OCI-LY7 (cell line): ENCODE data around the gene WNT7B. TPM values are rescaled to one million over a fixed set of nuclear protein-coding genes. Genes with fewer than 3 reads are reported as not detected.

Experiments used
- BruUV-seq: library from RNA; stranded (reverse); fragments of 400-500 nt; replicated peaks from 2 replicates; lab custom pipeline; 2021; lab: Mats Ljungman, UMichigan
- CTCF ChIA-PET: fragments of 300-600 bp; sonication (Branson Sonifier 250); formaldehyde crosslinking; loops from one replicate; lab custom pipeline; 2022; ENCODE audit warnings: antibody characterized with exemption; ENCODE audit not compliant: unreplicated experiment; lab: Charles Lee
- POLR2A ChIA-PET: fragments of 300-600 bp; sonication (Branson Sonifier 250); formaldehyde crosslinking; loops from one replicate; lab custom pipeline; 2022; ENCODE audit warnings: antibody characterized with exemption; lab: Charles Lee
- DNase-seq: peaks from one replicate; pipeline ENCODE4 v3.0.0-alpha.2; 2015; ENCODE audit warnings: low spot score
- H2AFZ ChIP-seq: fragments of 200-600 bp; sonication (generic), shearing (Covaris generic); 2 replicates; pipeline ENCODE4 v1.6.1; 2014; ENCODE audit warnings: mild to moderate bottlenecking, antibody characterized with exemption, low read length, moderate library complexity
- H3K27ac ChIP-seq: fragments of 200-600 bp; sonication (generic); 2 replicates; pipeline ENCODE4 v1.5.1; 2014; ENCODE audit warnings: mixed run types, low read depth, mild to moderate bottlenecking, moderate library complexity, low read length, inconsistent platforms; ENCODE audit not compliant: poor library complexity, severe bottlenecking
- H3K36me3 ChIP-seq: fragments of 200-600 bp; sonication (generic); 2 replicates; pipeline ENCODE4 v1.6.1; 2014; ENCODE audit warnings: mild to moderate bottlenecking, antibody characterized with exemption, low read length, moderate library complexity, mixed read lengths; ENCODE audit not compliant: insufficient read depth
- H3K4me1 ChIP-seq: fragments of 200-600 bp; sonication (generic); 2 replicates; pipeline ENCODE4 v1.5.1; 2014; ENCODE audit warnings: mild to moderate bottlenecking, low read length; ENCODE audit not compliant: insufficient read depth, poor library complexity, severe bottlenecking
- H3K4me2 ChIP-seq: fragments of 200-600 bp; sonication (generic); 2 replicates; pipeline ENCODE4 v1.6.1; 2014; ENCODE audit warnings: mild to moderate bottlenecking, low read length
- H3K4me3 ChIP-seq: fragments of 200-600 bp; sonication (generic); 2 replicates; pipeline ENCODE4 v1.5.1; 2014; ENCODE audit warnings: mild to moderate bottlenecking, low read depth, low read length; ENCODE audit not compliant: poor library complexity, severe bottlenecking
- H3K79me2 ChIP-seq: fragments of 200-600 bp; sonication (generic); 2 replicates; pipeline ENCODE4 v1.6.1; 2016; ENCODE audit warnings: low read depth, mild to moderate bottlenecking, low read length, moderate library complexity, mixed read lengths; ENCODE audit not compliant: insufficient read depth
- H3K9me2 ChIP-seq: fragments of 200-600 bp; sonication (generic); 2 replicates; pipeline ENCODE4 v1.6.1; 2016; ENCODE audit warnings: mild to moderate bottlenecking, low read length, mixed read lengths; ENCODE audit not compliant: insufficient read depth
- H3K9me3 ChIP-seq: fragments of 200-600 bp; sonication (generic); 2 replicates; pipeline ENCODE4 v1.6.1; 2014; ENCODE audit warnings: mild to moderate bottlenecking, mixed run types, low read length, mixed read lengths
- H4K20me1 ChIP-seq: fragments of 200-600 bp; sonication (generic); 2 replicates; pipeline ENCODE4 v1.6.1; 2014; ENCODE audit warnings: mild to moderate bottlenecking, antibody characterized with exemption, low read length, moderate library complexity, mixed read lengths; ENCODE audit not compliant: insufficient read depth
- EZH2phosphoT487 ChIP-seq: fragments of 200-600 bp; sonication (generic); IDR thresholded peaks from 2 replicates; pipeline ENCODE4 v1.6.1; 2018; ENCODE audit warnings: low read depth, borderline replicate concordance, mild to moderate bottlenecking, mixed run types, antibody characterized with exemption, low read length, moderate library complexity, mixed read lengths
- intact Hi-C: fragments of 100-400 bp; cut with micrococcal nuclease; formaldehyde crosslinking; loops from one replicate; pipeline ENCODE4 v1.10.0; 2022; ENCODE audit not compliant: unreplicated experiment
- total RNA-seq, 2 experiments: library from RNA; depleted of rRNA in 1 of 2; stranded (reverse); fragments of >200 nt in 1 of 2; shearing (Covaris generic) in 1 of 2; gene quantifications; 2 replicates each; pipeline ENCODE4 v1.2.3, GENCODE V29; 2014 to 2022
- TF ChIP-seq, protein P1 (sequence below): fragments of 200-600 bp; sonication (generic); conservative IDR thresholded peaks from 2 replicates; pipeline ENCODE4 v1.5.1; 2014; ENCODE audit warnings: mild to moderate bottlenecking, antibody characterized with exemption, low read length, moderate library complexity, mixed read lengths

Gene WNT7B
- total RNA-seq, 2 experiments from 2014 or later: not detected

GRCh38 chr22:45962756-45963324 lies 14.1 kb downstream of the WNT7B start:
- Histone ChIP-seq H3K4me3 (no peak overlapping the region), H4K20me1 (no peaks in the 10 kb centered on the region), H3K9me3 (no peaks in the 10 kb centered on the region), H2AFZ (no peak overlapping the region), H3K4me2 (no peak overlapping the region), H3K79me2 (no peaks in the 10 kb centered on the region), H3K27ac (no peak overlapping the region), H3K36me3 (no peaks in the 10 kb centered on the region), H3K4me1 (no peaks in the 10 kb centered on the region), H3K9me2 (no peaks in the 10 kb centered on the region)
- BruUV-seq: no TSS peak
- DNase-seq: no peak
- TF ChIP-seq, protein P1, sequence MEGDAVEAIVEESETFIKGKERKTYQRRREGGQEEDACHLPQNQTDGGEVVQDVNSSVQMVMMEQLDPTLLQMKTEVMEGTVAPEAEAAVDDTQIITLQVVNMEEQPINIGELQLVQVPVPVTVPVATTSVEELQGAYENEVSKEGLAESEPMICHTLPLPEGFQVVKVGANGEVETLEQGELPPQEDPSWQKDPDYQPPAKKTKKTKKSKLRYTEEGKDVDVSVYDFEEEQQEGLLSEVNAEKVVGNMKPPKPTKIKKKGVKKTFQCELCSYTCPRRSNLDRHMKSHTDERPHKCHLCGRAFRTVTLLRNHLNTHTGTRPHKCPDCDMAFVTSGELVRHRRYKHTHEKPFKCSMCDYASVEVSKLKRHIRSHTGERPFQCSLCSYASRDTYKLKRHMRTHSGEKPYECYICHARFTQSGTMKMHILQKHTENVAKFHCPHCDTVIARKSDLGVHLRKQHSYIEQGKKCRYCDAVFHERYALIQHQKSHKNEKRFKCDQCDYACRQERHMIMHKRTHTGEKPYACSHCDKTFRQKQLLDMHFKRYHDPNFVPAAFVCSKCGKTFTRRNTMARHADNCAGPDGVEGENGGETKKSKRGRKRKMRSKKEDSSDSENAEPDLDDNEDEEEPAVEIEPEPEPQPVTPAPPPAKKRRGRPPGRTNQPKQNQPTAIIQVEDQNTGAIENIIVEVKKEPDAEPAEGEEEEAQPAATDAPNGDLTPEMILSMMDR: no peak
- TF ChIP-seq EZH2phosphoT487: no peak
- POLR2A ChIA-PET: no interaction called here
- intact Hi-C loops: no loop called here
- CTCF ChIA-PET: no interaction called here

DNA sequence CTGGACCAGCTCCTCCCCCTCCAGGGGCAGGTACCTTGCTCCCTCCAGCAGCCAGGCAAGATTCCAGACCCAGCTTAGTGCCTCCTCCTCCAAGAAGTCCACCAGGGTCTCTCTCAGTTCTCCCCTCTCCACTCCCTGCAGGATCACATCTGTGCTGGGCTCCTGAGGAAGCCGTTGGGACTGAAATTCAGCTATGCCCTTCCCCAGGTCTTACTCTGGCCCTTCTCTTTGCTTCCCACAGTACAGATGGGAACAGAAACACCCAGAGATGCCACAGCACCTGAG lies 14.6 kb downstream of the WNT7B start:
- no peaks in the 10 kb centered on the region for H3K9me2 ChIP-seq
- TF ChIP-seq EZH2phosphoT487: no peak
- TF ChIP-seq, protein P1: no peak
- no peak overlapping the region for H2AFZ ChIP-seq
- no peak overlapping the region for H3K27ac ChIP-seq
- CTCF ChIA-PET: no interaction called here
- no peaks in the 10 kb centered on the region for H4K20me1 ChIP-seq
- no peaks in the 10 kb centered on the region for H3K36me3 ChIP-seq
- H3K79me2 ChIP-seq: no peaks in the 10 kb centered on the region
- POLR2A ChIA-PET: no interaction called here
- H3K4me1 ChIP-seq: no peaks in the 10 kb centered on the region
- no TSS peak for BruUV-seq
- no peak for DNase-seq
- no peak overlapping the region for H3K4me2 ChIP-seq
- no peaks in the 10 kb centered on the region for H3K9me3 ChIP-seq
- no peak overlapping the region for H3K4me3 ChIP-seq
- intact Hi-C loops: no loop called here

DNA sequence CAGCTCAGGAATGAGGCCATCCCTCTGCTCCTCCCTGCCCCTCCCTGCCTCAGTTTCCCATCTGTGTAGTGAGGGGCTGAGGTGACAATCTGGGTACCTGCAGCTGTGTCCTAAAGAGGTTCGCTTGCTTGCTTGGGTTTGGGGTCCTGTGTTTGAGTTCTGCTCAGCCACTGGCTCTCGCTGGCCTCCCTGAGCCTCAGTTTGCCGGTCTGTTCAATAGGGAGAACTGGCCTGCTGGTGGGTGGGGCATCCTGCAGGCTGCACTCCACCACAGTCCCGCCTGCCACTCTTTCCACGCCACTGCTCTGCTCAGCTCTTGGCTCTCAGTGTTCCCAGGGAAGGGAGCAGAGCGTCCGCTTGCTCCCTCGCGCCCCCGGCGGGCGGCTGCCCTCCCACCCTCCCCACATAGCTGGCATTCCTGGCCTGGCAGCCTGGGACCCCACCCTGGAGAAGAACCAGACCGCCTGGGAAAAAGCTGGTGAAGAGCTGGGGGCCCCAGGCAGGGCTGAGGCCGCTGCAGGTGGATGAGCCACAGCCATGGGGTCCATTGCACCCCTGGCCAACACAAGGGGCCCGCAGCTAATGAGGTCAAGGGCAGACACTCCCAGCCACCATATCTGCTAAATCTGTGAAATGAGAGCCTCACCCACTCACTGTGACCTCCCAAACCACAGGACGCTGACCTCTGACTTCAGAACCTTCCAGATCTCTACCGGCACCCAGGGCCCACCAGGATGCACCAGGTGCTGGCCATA lies 15.1 kb downstream of the WNT7B start:
- BruUV-seq: no TSS peak
- no peaks in the 10 kb centered on the region for H3K9me3 ChIP-seq
- H3K79me2 ChIP-seq: no peaks in the 10 kb centered on the region
- H3K4me2 ChIP-seq: no peak overlapping the region
- H2AFZ ChIP-seq: no peak overlapping the region
- no peaks in the 10 kb centered on the region for H3K4me1 ChIP-seq
- no peaks in the 10 kb centered on the region for H4K20me1 ChIP-seq
- no peaks in the 10 kb centered on the region for H3K9me2 ChIP-seq
- H3K36me3 ChIP-seq: no peaks in the 10 kb centered on the region
- ChIA-PET POLR2A (no interaction called here), CTCF (no interaction called here)
- TF ChIP-seq, protein P1: no peak
- no peak for TF ChIP-seq EZH2phosphoT487
- no peak overlapping the region for H3K4me3 ChIP-seq
- intact Hi-C loops: no loop called here
- DNase-seq: no peak
- no peak overlapping the region for H3K27ac ChIP-seq
